HEK293 (cell line): Measurements from ENCODE around the gene RGS6.

Experiments used
- REST ChIP-seq: fragments of 450-650 bp; formaldehyde crosslinking; IDR thresholded peaks from 2 replicates; pipeline ENCODE4 v1.5.1; 2016; ENCODE audit warnings: missing biosample characterization, missing genetic modification characterization
- SP2 ChIP-seq: fragments of 450-650 bp; formaldehyde crosslinking; IDR thresholded peaks from 2 replicates; pipeline ENCODE4 v1.5.1; 2016; ENCODE audit warnings: missing biosample characterization, missing genetic modification characterization
- ZBTB49 ChIP-seq: fragments of 450-650 bp; formaldehyde crosslinking; IDR thresholded peaks from 2 replicates; pipeline ENCODE4 v1.5.1; 2016; ENCODE audit warnings: missing biosample characterization, missing genetic modification characterization, low read depth
- ZNF112 ChIP-seq: fragments of 450-650 bp; formaldehyde crosslinking; IDR thresholded peaks from 2 replicates; pipeline ENCODE4 v1.5.0; 2017; ENCODE audit warnings: missing biosample characterization, missing genetic modification characterization
- ZNF16 ChIP-seq: fragments of 450-650 bp; formaldehyde crosslinking; IDR thresholded peaks from 2 replicates; pipeline ENCODE4 v1.5.1; 2016; ENCODE audit warnings: low read depth, missing biosample characterization, missing genetic modification characterization
- ZNF175 ChIP-seq: fragments of 450-650 bp; formaldehyde crosslinking; IDR thresholded peaks from 2 replicates; pipeline ENCODE4 v1.5.1; 2016; ENCODE audit warnings: missing biosample characterization, missing genetic modification characterization
- ZNF274 ChIP-seq, 2 experiments: fragments of 200-500 bp in 1 of 2; fragments of 450-650 bp in 1 of 2; sonication (Bioruptor generic) in 1 of 2; formaldehyde crosslinking in 1 of 2; IDR thresholded peaks; 2 replicates each; pipeline versions ENCODE4 v1.5.1 to v1.6.1; 2014 to 2016; ENCODE audit warnings: borderline replicate concordance in 1 of 2, inconsistent platforms in 1 of 2, low read length in 1 of 2, missing biosample characterization in 1 of 2, missing genetic modification characterization in 1 of 2
- ZNF426 ChIP-seq: fragments of 450-650 bp; formaldehyde crosslinking; IDR thresholded peaks from 2 replicates; pipeline ENCODE4 v1.5.1; 2017; ENCODE audit warnings: missing biosample characterization, missing genetic modification characterization, mild to moderate bottlenecking, inconsistent platforms, moderate library complexity
- ZNF473 ChIP-seq: fragments of 450-650 bp; formaldehyde crosslinking; IDR thresholded peaks from 2 replicates; pipeline ENCODE4 v1.5.1; 2017; ENCODE audit warnings: missing biosample characterization, missing genetic modification characterization
- ZNF513 ChIP-seq: fragments of 450-650 bp; IDR thresholded peaks from 2 replicates; pipeline ENCODE4 v1.5.1; 2018; ENCODE audit warnings: missing biosample characterization, missing genetic modification characterization
- ZNF701 ChIP-seq: fragments of 450-650 bp; formaldehyde crosslinking; IDR thresholded peaks from 2 replicates; pipeline ENCODE4 v1.5.1; 2016; ENCODE audit warnings: missing biosample characterization, missing genetic modification characterization
- TF ChIP-seq, protein P1 (sequence below): fragments of 450-650 bp; formaldehyde crosslinking; IDR thresholded peaks from 2 replicates; pipeline ENCODE4 v1.5.1; 2016; ENCODE audit warnings: missing biosample characterization, missing genetic modification characterization

DNA sequence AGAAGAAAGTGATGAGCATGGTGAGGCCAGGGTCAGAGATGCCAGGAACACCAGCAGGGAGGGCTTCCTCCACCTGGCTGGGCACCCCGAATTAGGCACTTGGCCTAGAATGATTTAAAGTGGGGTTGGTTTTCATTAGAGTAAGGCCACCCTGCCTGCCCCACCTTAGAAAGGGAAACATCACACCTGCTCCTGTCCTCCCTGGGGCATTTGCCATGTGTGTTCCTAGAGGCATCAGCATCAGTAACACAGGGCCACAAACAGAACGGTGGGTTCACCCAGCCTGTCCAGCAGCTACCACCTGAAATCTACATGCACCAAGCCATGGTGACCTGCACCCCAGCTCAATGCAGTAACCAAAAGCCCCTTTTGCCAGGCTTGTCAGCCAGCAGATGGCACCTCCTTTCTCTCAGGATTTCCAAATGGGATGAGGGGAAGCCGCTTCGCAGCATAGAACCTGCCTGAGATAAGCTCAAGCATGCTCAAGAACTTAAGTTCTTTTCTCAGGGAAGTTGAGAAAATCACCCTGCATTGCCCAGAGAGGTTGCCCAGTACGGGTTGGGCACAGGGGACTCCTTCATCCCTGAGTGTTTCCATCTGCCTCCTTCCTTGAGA is 622.9 kb downstream of the RGS6 start:
- no peak for TF ChIP-seq ZNF112 (tag by site-specific recombination)
- no peak for TF ChIP-seq ZNF274 (IDR thresholded peaks at IDR 0.05; ENCODE audit: low read length)
- no peak for TF ChIP-seq ZNF274 (tag by site-specific recombination; IDR thresholded peaks at IDR 0.05; ENCODE audit: borderline replicate concordance)
- TF ChIP-seq, protein P1, sequence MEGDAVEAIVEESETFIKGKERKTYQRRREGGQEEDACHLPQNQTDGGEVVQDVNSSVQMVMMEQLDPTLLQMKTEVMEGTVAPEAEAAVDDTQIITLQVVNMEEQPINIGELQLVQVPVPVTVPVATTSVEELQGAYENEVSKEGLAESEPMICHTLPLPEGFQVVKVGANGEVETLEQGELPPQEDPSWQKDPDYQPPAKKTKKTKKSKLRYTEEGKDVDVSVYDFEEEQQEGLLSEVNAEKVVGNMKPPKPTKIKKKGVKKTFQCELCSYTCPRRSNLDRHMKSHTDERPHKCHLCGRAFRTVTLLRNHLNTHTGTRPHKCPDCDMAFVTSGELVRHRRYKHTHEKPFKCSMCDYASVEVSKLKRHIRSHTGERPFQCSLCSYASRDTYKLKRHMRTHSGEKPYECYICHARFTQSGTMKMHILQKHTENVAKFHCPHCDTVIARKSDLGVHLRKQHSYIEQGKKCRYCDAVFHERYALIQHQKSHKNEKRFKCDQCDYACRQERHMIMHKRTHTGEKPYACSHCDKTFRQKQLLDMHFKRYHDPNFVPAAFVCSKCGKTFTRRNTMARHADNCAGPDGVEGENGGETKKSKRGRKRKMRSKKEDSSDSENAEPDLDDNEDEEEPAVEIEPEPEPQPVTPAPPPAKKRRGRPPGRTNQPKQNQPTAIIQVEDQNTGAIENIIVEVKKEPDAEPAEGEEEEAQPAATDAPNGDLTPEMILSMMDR (tag by site-specific recombination) = no peak
- no peak for TF ChIP-seq ZNF426 (tag by site-specific recombination)
- no peak for TF ChIP-seq ZBTB49
- no peak for TF ChIP-seq REST (tag by site-specific recombination)
- TF ChIP-seq ZNF473 (tag by site-specific recombination) = no peak
- TF ChIP-seq ZNF175 (tag by site-specific recombination) = no peak
- no peak for TF ChIP-seq ZNF513 (tag by site-specific recombination)
- no peak for TF ChIP-seq ZNF16 (tag by site-specific recombination)
- no peak for TF ChIP-seq SP2 (tag by site-specific recombination)
- no peak for TF ChIP-seq ZNF701 (tag by site-specific recombination)
